Neural cell (in vitro differentiated cells): ENCODE results near the gene DBR1. TPM values are rescaled to one million over a fixed set of nuclear protein-coding genes. Genes with fewer than 3 reads are reported as not detected.

Source experiments
- H2AFZ ChIP-seq: fragments of 200-600, 300-800 bp; sonication (generic), shearing (Covaris generic); 2 replicates; pipeline ENCODE4 v1.6.0; 2014; ENCODE audit warnings: low read depth, mild to moderate bottlenecking, antibody characterized with exemption, low read length, moderate library complexity
- H3F3A ChIP-seq: fragments of 200-600 bp; shearing (Covaris generic); 2 replicates; pipeline ENCODE4 v1.6.1; 2016; ENCODE audit warnings: mild to moderate bottlenecking, moderate library complexity, mixed read lengths, antibody characterized with exemption, low read length; ENCODE audit not compliant: insufficient read depth, poor library complexity, severe bottlenecking
- H3K27ac ChIP-seq: fragments of 200-600, 300-800 bp; sonication (generic), shearing (Covaris generic); 2 replicates; pipeline ENCODE4 v1.5.1; 2014; ENCODE audit warnings: mild to moderate bottlenecking, low read length, moderate library complexity
- H3K27me3 ChIP-seq: fragments of 300-800, 200-600 bp; sonication (generic), shearing (Covaris generic); 2 replicates; pipeline ENCODE4 v1.6.0; 2014; ENCODE audit warnings: mild to moderate bottlenecking, low read depth, low read length, moderate library complexity; ENCODE audit not compliant: insufficient read depth
- H3K36me3 ChIP-seq: fragments of 300-800, 200-600 bp; sonication (generic), shearing (Covaris generic); 2 replicates; pipeline ENCODE4 v1.5.1; 2014; ENCODE audit warnings: mild to moderate bottlenecking, antibody characterized with exemption, low read length, moderate library complexity; ENCODE audit not compliant: insufficient read depth
- H3K4me2 ChIP-seq: fragments of 300-800, 200-600 bp; sonication (generic), shearing (Covaris generic); 2 replicates; pipeline ENCODE4 v1.6.0; 2014; ENCODE audit warnings: mild to moderate bottlenecking, low read length
- H3K4me3 ChIP-seq: fragments of 300-800, 200-600 bp; sonication (generic), shearing (Covaris generic); 2 replicates; pipeline ENCODE4 v1.5.1; 2014; ENCODE audit warnings: mild to moderate bottlenecking, low read length, moderate library complexity
- H3K79me2 ChIP-seq: fragments of 200-600 bp; shearing (Covaris generic); replicated peaks from 2 replicates; pipeline ENCODE4 v1.6.0; 2014; ENCODE audit warnings: mild to moderate bottlenecking, low read length, moderate library complexity; ENCODE audit not compliant: insufficient read depth
- H3K9ac ChIP-seq: fragments of 300-800, 200-600 bp; sonication (generic), shearing (Covaris generic); 2 replicates; pipeline ENCODE4 v1.6.1; 2016; ENCODE audit warnings: mild to moderate bottlenecking, low read length, mixed read lengths
- H3K9me2 ChIP-seq: fragments of 200-600 bp; shearing (Covaris generic); 2 replicates; pipeline ENCODE4 v1.6.1; 2016; ENCODE audit warnings: mild to moderate bottlenecking, low read length, mixed read lengths; ENCODE audit not compliant: insufficient read depth
- H3K9me3 ChIP-seq: fragments of 200-600, 300-800 bp; sonication (generic), shearing (Covaris generic); 2 replicates; pipeline ENCODE4 v1.6.1; 2016; ENCODE audit warnings: mild to moderate bottlenecking, mixed run types, low read length, moderate library complexity, mixed read lengths
- H4K20me1 ChIP-seq: fragments of 200-600 bp; shearing (Covaris generic); 2 replicates; pipeline ENCODE4 v1.6.1; 2016; ENCODE audit warnings: mild to moderate bottlenecking, mixed run types; ENCODE audit not compliant: insufficient read depth
- CTCF ChIP-seq: fragments of 450-650 bp; IDR thresholded peaks from 2 replicates; pipeline ENCODE4 v1.5.1; 2014; ENCODE audit warnings: antibody characterized with exemption, mild to moderate bottlenecking, moderate library complexity; ENCODE audit not compliant: poor library complexity, severe bottlenecking
- EP300 ChIP-seq: fragments of 450-650 bp; conservative IDR thresholded peaks from 2 replicates; pipeline ENCODE4 v1.6.1; 2014; ENCODE audit warnings: antibody characterized with exemption, mild to moderate bottlenecking, moderate library complexity; ENCODE audit not compliant: poor library complexity, severe bottlenecking
- EZH2 ChIP-seq: fragments of 200-600, 300-800 bp; shearing (Covaris generic), sonication (generic); IDR thresholded peaks from 2 replicates; pipeline ENCODE4 v1.6.1; 2014; ENCODE audit warnings: antibody characterized with exemption, low read length, borderline replicate concordance, mild to moderate bottlenecking; ENCODE audit not compliant: insufficient read depth, poor library complexity, severe bottlenecking
- MXI1 ChIP-seq: fragments of 450-650 bp; conservative IDR thresholded peaks from 2 replicates; pipeline ENCODE4 v1.6.1; 2014; ENCODE audit warnings: antibody characterized with exemption, mild to moderate bottlenecking; ENCODE audit not compliant: poor library complexity, severe bottlenecking
- POLR2AphosphoS5 ChIP-seq: IDR thresholded peaks from 2 replicates; pipeline ENCODE4 v1.6.1; 2012
- RAD21 ChIP-seq: fragments of 450-650 bp; conservative IDR thresholded peaks from 2 replicates; pipeline ENCODE4 v1.6.1; 2014; ENCODE audit warnings: antibody characterized with exemption, mild to moderate bottlenecking, moderate library complexity
- REST ChIP-seq: IDR thresholded peaks from 2 replicates; pipeline ENCODE4 v1.6.1; 2012; ENCODE audit warnings: borderline replicate concordance
- SMC3 ChIP-seq: fragments of 450-650 bp; conservative IDR thresholded peaks from 2 replicates; pipeline ENCODE4 v1.6.1; 2014; ENCODE audit warnings: antibody characterized with exemption, mild to moderate bottlenecking, moderate library complexity; ENCODE audit not compliant: poor library complexity
- TAF1 ChIP-seq: IDR thresholded peaks from 2 replicates; pipeline ENCODE4 v1.6.1; 2012; ENCODE audit warnings: low read depth
- polyA plus RNA-seq: library from polyadenylated mRNA; depleted of rRNA; stranded (reverse); fragments of >200 nt; gene quantifications from 2 replicates; pipeline ENCODE4 v1.2.3, GENCODE V29; 2014

Gene DBR1
- polyA plus RNA-seq, 1 donor from 2014 or later: 32.4 TPM

DNA sequence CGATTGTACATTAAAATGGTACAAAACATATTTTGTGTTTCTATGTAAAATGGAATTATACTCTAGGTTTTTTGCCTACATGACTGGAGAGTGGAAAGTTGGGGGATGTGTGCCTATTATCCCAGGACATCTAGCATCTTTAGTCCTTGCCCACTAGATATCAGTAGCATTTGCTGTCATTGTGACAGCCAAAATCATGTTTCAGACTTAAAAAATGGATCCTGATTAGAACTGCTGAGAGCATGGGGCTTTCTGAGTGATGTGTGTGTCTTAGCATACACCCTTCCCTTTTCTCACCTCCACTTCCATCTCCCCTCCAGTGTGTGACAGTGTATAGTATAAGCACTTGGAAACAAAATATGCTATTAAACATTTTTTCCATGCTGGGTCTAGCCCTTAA is 25.7 kb upstream of the DBR1 start:
- H4K20me1 ChIP-seq: no peaks in the 10 kb centered on the region

DNA sequence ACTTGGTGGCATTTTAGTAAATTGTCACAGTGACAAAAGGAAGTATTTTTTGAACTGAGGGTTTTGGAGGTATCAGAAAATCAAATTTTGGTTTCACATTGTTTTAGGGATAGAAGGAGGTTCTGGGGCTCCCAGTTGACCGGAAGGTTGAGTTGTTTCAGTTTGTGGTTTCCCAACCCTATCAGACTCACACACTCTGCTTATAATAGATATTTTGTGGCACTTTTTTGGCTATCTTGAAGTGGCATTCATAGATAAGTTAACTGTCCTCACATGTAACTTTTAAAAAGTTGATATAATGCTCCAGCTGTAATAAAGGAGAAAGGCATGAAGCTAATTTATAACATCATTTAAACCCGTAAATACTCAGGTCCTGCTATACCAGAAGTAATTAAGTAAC is 25.1 kb upstream of the DBR1 start:
- Histone ChIP-seq H3K9me2 (no peaks in the 10 kb centered on the region), H4K20me1 (no peaks in the 10 kb centered on the region), H3K9ac (no peak overlapping the region), H3K79me2 (peaks cover 62% of the 10 kb centered on the region), H3K36me3 (no peaks in the 10 kb centered on the region), H3K4me2 (no peak overlapping the region), H2AFZ (no peak overlapping the region), H3K27ac (no peak overlapping the region), H3K27me3 (no peaks in the 10 kb centered on the region), H3K9me3 (no peaks in the 10 kb centered on the region), H3F3A (no peaks in the 10 kb centered on the region), H3K4me3 (no peak overlapping the region)
- TF ChIP-seq EZH2: no peak
- no peak for TF ChIP-seq POLR2AphosphoS5
- no peak for TF ChIP-seq TAF1

More for the DNA sequence above, 25.7 kb upstream of the DBR1 start:
- TF ChIP-seq TAF1 (no peak), REST (no peak), POLR2AphosphoS5 (no peak), MXI1 (no peak), CTCF (no peak), EZH2 (no peak), SMC3 (no peak), EP300 (no peak), RAD21 (no peak)
- Histone ChIP-seq H3F3A (no peaks in the 10 kb centered on the region), H3K79me2 (peaks cover 62% of the 10 kb centered on the region), H3K36me3 (no peaks in the 10 kb centered on the region), H3K27ac (no peak overlapping the region), H2AFZ (no peak overlapping the region), H3K4me2 (no peak overlapping the region), H3K9me2 (no peaks in the 10 kb centered on the region), H3K9ac (no peak overlapping the region), H3K4me3 (no peak overlapping the region), H3K27me3 (no peaks in the 10 kb centered on the region), H3K9me3 (no peaks in the 10 kb centered on the region)

DNA sequence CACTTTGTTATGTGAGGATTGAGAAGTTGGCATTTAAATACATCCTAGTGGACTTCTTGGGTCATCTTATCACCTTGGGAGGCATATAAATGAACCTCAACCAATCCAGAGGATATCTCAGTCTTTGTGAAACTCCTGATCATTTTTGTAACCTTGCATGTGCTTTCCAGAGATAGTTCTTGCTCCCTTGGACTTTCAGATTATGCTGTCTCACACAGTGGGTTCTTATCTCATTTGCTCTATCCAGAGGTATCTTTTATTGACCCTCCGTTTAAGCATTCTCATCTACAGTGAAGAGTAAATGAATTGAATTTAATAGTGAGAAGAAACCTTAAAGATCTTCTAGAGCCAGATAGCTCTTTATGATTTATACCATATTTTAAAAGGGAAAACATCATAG is 22.8 kb upstream of the DBR1 start:
- Histone ChIP-seq H3K4me3 (no peak overlapping the region), H3K27ac (no peak overlapping the region), H3K4me2 (no peak overlapping the region), H2AFZ (no peak overlapping the region), H3K9me2 (no peaks in the 10 kb centered on the region), H3K27me3 (no peaks in the 10 kb centered on the region), H3K79me2 (peaks cover 71% of the 10 kb centered on the region), H3K36me3 (no peaks in the 10 kb centered on the region), H3K9me3 (no peaks in the 10 kb centered on the region), H3K9ac (no peak overlapping the region), H4K20me1 (no peaks in the 10 kb centered on the region), H3F3A (no peaks in the 10 kb centered on the region)
- no peak for TF ChIP-seq POLR2AphosphoS5
- no peak for TF ChIP-seq SMC3
- no peak for TF ChIP-seq TAF1
- no peak for TF ChIP-seq REST
